GM12801 (cell line): ENCODE measurements around the gene SPTBN5.

ENCODE experiments used
- CTCF ChIP-seq: IDR thresholded peaks from one replicate; pipeline ENCODE4 v1.5.1; 2011; ENCODE audit warnings: control low read depth; ENCODE audit not compliant: insufficient read length; ENCODE audit errors: extremely low read depth

The SPTBN5 gene

GRCh38 chr15:41852736-41853590 is 40.9 kb downstream of the SPTBN5 start:
- no peak for TF ChIP-seq CTCF

- TF ChIP-seq CTCF, result no peak
Measured at GRCh38 chr15:41851755-41852370, 42.0 kb downstream of the SPTBN5 start.

- TF ChIP-seq CTCF, result no peak
Measured at GRCh38 chr15:41851167-41851523, 42.7 kb downstream of the SPTBN5 start.

- TF ChIP-seq CTCF, result no peak
Measured at GRCh38 chr15:41850482-41851166, 43.2 kb downstream of the SPTBN5 start.

GRCh38 chr15:41849861-41850260 is 44.0 kb downstream of the SPTBN5 start:
- TF ChIP-seq CTCF, result no peak

GRCh38 chr15:41849204-41849603 is 44.6 kb downstream of the SPTBN5 start:
- TF ChIP-seq CTCF, result no peak

GRCh38 chr15:41848631-41849030 is 45.2 kb downstream of the SPTBN5 start:
- no peak for TF ChIP-seq CTCF
